ENCODE results near the gene WDR82.

DNA sequence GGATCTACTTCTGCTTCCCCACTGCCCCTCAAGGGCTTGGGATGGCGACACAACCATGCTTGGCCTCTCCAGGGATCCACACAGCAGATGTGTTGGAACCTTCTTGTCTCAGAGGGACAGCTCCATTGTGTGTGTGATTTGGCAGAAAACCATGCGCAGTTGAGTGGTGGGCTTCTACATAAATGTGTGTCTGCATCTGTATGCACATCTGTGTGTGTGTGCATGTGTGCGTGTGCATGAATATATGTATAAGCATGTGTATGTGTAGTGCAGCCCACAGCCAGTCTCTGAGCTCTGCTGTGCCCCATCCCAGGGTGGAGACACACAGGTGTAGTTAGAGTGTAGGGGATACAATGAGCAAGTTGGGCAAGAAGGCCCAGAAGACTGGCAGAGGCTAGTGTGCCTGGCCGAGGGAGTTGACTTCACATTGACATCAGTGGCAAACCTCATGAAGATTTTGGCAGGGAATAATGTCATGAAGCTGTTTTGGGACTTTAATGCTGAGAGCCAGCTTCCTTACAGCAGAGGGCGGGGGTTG is 17.3 kb upstream of the WDR82 start:
- TF ChIP-seq, protein P1, sequence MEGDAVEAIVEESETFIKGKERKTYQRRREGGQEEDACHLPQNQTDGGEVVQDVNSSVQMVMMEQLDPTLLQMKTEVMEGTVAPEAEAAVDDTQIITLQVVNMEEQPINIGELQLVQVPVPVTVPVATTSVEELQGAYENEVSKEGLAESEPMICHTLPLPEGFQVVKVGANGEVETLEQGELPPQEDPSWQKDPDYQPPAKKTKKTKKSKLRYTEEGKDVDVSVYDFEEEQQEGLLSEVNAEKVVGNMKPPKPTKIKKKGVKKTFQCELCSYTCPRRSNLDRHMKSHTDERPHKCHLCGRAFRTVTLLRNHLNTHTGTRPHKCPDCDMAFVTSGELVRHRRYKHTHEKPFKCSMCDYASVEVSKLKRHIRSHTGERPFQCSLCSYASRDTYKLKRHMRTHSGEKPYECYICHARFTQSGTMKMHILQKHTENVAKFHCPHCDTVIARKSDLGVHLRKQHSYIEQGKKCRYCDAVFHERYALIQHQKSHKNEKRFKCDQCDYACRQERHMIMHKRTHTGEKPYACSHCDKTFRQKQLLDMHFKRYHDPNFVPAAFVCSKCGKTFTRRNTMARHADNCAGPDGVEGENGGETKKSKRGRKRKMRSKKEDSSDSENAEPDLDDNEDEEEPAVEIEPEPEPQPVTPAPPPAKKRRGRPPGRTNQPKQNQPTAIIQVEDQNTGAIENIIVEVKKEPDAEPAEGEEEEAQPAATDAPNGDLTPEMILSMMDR (IDR thresholded peaks at IDR 0.05; ENCODE audit: low read depth, low read length, poor library complexity, severe bottlenecking), result no peak
- no peak for TF ChIP-seq EZH2phosphoT487 (IDR thresholded peaks at IDR 0.05; ENCODE audit: borderline replicate concordance, low read length)
